HepG2 (cell line): Measurements from ENCODE around the gene FDXR. TPM values are rescaled to one million over a fixed set of nuclear protein-coding genes. Genes with fewer than 3 reads are reported as not detected.
A peak's percentile ranks its signal among the peaks of the same experiment; 100 is the strongest.

Source experiments
- ATF1 ChIP-seq: IDR thresholded peaks from 2 replicates; pipeline ENCODE4 v1.6.1; 2016; ENCODE audit warnings: mild to moderate bottlenecking, control low read depth
- ATF4 ChIP-seq, 2 experiments: fragments of 450-650 bp in 1 of 2; sonication (generic) in 1 of 2; formaldehyde crosslinking; IDR thresholded peaks; 2 replicates each; pipeline versions ENCODE4 v1.5.0 to v1.8.0; 2020 to 2022; ENCODE audit warnings: mild to moderate bottlenecking in 1 of 2, missing genetic modification reagents in 1 of 2
- ATRX ChIP-seq: sonication (generic); formaldehyde crosslinking; IDR thresholded peaks from 2 replicates; pipeline ENCODE4 v1.4.0; 2020; ENCODE audit warnings: missing genetic modification reagents, borderline replicate concordance
- DMAP1 ChIP-seq: IDR thresholded peaks from 2 replicates; pipeline ENCODE4 v1.6.1; 2016
- FOSL2 ChIP-seq: sonication (generic); formaldehyde crosslinking; IDR thresholded peaks from 2 replicates; pipeline ENCODE4 v1.4.0; 2020; ENCODE audit warnings: missing genetic modification reagents
- FOXC1 ChIP-seq: sonication (generic); formaldehyde crosslinking; IDR thresholded peaks from 2 replicates; pipeline ENCODE4 v1.8.0; 2022; ENCODE audit warnings: mild to moderate bottlenecking, missing genetic modification reagents, borderline replicate concordance
- HES4 ChIP-seq: sonication (generic); formaldehyde crosslinking; IDR thresholded peaks from 2 replicates; pipeline ENCODE4 v1.9.0; 2021; ENCODE audit warnings: mild to moderate bottlenecking, missing genetic modification reagents, borderline replicate concordance
- HNF4A ChIP-seq: sonication (generic); formaldehyde crosslinking; IDR thresholded peaks from 2 replicates; pipeline ENCODE4 v1.4.0; 2020; ENCODE audit warnings: missing genetic modification reagents
- HOXD1 ChIP-seq: sonication (generic); formaldehyde crosslinking; IDR thresholded peaks from 2 replicates; pipeline ENCODE4 v1.5.0; 2020; ENCODE audit warnings: missing genetic modification reagents
- NFIC ChIP-seq: IDR thresholded peaks from 2 replicates; pipeline ENCODE4 v1.6.1; 2012; ENCODE audit warnings: mild to moderate bottlenecking, low read length, inconsistent platforms
- PBX3 ChIP-seq: sonication (generic); formaldehyde crosslinking; IDR thresholded peaks from 2 replicates; pipeline ENCODE4 v1.8.1; 2023; ENCODE audit warnings: missing genetic modification reagents, inconsistent platforms, borderline replicate concordance
- PHB2 ChIP-seq: fragments of 450-650 bp; IDR thresholded peaks from 2 replicates; pipeline ENCODE4 v1.6.1; 2018; ENCODE audit not compliant: partially characterized antibody
- PHF8 ChIP-seq: sonication (generic); formaldehyde crosslinking; IDR thresholded peaks from 2 replicates; pipeline ENCODE4 v1.5.0; 2020; ENCODE audit warnings: missing genetic modification reagents
- SETDB1 ChIP-seq: sonication (generic); formaldehyde crosslinking; IDR thresholded peaks from 2 replicates; pipeline ENCODE4 v1.5.1; 2020; ENCODE audit warnings: missing genetic modification reagents, mild to moderate bottlenecking, borderline replicate concordance
- SRF ChIP-seq: IDR thresholded peaks from 2 replicates; pipeline ENCODE4 v1.6.1; 2011; ENCODE audit warnings: mild to moderate bottlenecking, low read depth, low read length, moderate library complexity
- TP53 ChIP-seq: sonication (generic); formaldehyde crosslinking; conservative IDR thresholded peaks from 2 replicates; pipeline ENCODE4 v1.4.0; 2020; ENCODE audit warnings: missing genetic modification reagents
- YY1 ChIP-seq: IDR thresholded peaks from 2 replicates; pipeline ENCODE4 v1.6.1; 2011; ENCODE audit warnings: low read length, low read depth, moderate library complexity, mild to moderate bottlenecking; ENCODE audit not compliant: insufficient read depth, insufficient replicate concordance
- ZBTB49 ChIP-seq: sonication (generic); formaldehyde crosslinking; IDR thresholded peaks from 2 replicates; pipeline ENCODE4 v1.4.0; 2020; ENCODE audit warnings: missing genetic modification reagents, borderline replicate concordance
- ZMAT5 ChIP-seq: sonication (generic); formaldehyde crosslinking; IDR thresholded peaks from 2 replicates; pipeline ENCODE4 v1.5.0; 2020; ENCODE audit warnings: mild to moderate bottlenecking, low read depth, missing genetic modification reagents, borderline replicate concordance
- ZNF207 ChIP-seq: fragments of 450-650 bp; IDR thresholded peaks from 2 replicates; pipeline ENCODE4 v1.6.1; 2016; ENCODE audit warnings: antibody characterized with exemption, borderline replicate concordance
- ZNF281 ChIP-seq: sonication (generic); formaldehyde crosslinking; IDR thresholded peaks from 2 replicates; pipeline ENCODE4 v1.4.0; 2020; ENCODE audit warnings: missing genetic modification reagents, borderline replicate concordance
- polyA plus RNA-seq, 8 experiments: library from polyadenylated mRNA; depleted of rRNA in 3 of 8; stranded (reverse) in 7 of 8; unstranded in 1 of 8; fragments of >200 nt; fragmentation: Illumina TruSeq in 4 of 8; extraction: Trizol in 4 of 8; gene quantifications; 2 replicates each; pipeline versions ENCODE4 v1.2.1 to v1.2.3, GENCODE V29; 2011 to 2016; ENCODE audit warnings: low read depth in 4 of 8, missing spikeins in 1 of 8, mixed read lengths in 1 of 8; ENCODE audit not compliant: insufficient read depth in 1 of 8
- total RNA-seq, 5 experiments: library from RNA; depleted of rRNA; stranded (reverse); fragments of >200 nt; fragmentation: Illumina TruSeq; extraction: Trizol; gene quantifications; 2 replicates each; pipeline ENCODE4 v1.2.3, GENCODE V29; 2016; ENCODE audit warnings: low read depth in 1 of 5

FDXR gene
- total and polyA plus RNA-seq, 2 of the 13 experiments (the other 11 are each of a cell fraction or from before 2014, with no cell fraction given), result 23.4 to 116 TPM

- TF ChIP-seq DMAP1 (CRISPR knock-in tag), result peak; percentile 79; the same call in 1 of the 2 replicates
- TF ChIP-seq HNF4A (CRISPR knock-in tag), result no peak
- TF ChIP-seq HOXD1 (CRISPR knock-in tag), result no peak
- no peak for TF ChIP-seq ZMAT5 (CRISPR knock-in tag)
- no peak for TF ChIP-seq PHB2
- TF ChIP-seq FOSL2 (CRISPR knock-in tag), result peak; percentile 58
- no peak for TF ChIP-seq ATRX (CRISPR knock-in tag)
- TF ChIP-seq ATF1, result peak; percentile 100
- TF ChIP-seq NFIC, result peak; percentile 73; the same call in 1 of the 2 replicates
- TF ChIP-seq SRF, result peak; percentile 70
- TF ChIP-seq FOXC1 (CRISPR knock-in tag), result no peak; the same call in 1 of the 2 replicates
- no peak; the same call in 1 of the 2 replicates for TF ChIP-seq ZNF281 (CRISPR knock-in tag)
- no peak for TF ChIP-seq SETDB1 (CRISPR knock-in tag)
- peak in 1 of 2 experiments; percentile 70; a peak in 2 of 4 replicates for TF ChIP-seq ATF4 (CRISPR knock-in tag; IDR thresholded peaks at IDR 0.05)
- TF ChIP-seq PHF8 (CRISPR knock-in tag), result peak; percentile 70
- TF ChIP-seq YY1, result peak; percentile 70
- TF ChIP-seq HES4 (CRISPR knock-in tag), result peak; percentile 28; the same call in 1 of the 2 replicates
- TF ChIP-seq PBX3 (CRISPR knock-in tag), result no peak
- TF ChIP-seq TP53 (CRISPR knock-in tag), result no peak; the same call in 1 of the 2 replicates
- no peak for TF ChIP-seq ZBTB49 (CRISPR knock-in tag)
- TF ChIP-seq ZNF207, result no peak
Measured at GRCh38 chr17:74873037-74873873, 461 bp upstream of the FDXR start (continued).
